ENCODE results near the gene CRACR2B.

CRACR2B gene

DNA sequence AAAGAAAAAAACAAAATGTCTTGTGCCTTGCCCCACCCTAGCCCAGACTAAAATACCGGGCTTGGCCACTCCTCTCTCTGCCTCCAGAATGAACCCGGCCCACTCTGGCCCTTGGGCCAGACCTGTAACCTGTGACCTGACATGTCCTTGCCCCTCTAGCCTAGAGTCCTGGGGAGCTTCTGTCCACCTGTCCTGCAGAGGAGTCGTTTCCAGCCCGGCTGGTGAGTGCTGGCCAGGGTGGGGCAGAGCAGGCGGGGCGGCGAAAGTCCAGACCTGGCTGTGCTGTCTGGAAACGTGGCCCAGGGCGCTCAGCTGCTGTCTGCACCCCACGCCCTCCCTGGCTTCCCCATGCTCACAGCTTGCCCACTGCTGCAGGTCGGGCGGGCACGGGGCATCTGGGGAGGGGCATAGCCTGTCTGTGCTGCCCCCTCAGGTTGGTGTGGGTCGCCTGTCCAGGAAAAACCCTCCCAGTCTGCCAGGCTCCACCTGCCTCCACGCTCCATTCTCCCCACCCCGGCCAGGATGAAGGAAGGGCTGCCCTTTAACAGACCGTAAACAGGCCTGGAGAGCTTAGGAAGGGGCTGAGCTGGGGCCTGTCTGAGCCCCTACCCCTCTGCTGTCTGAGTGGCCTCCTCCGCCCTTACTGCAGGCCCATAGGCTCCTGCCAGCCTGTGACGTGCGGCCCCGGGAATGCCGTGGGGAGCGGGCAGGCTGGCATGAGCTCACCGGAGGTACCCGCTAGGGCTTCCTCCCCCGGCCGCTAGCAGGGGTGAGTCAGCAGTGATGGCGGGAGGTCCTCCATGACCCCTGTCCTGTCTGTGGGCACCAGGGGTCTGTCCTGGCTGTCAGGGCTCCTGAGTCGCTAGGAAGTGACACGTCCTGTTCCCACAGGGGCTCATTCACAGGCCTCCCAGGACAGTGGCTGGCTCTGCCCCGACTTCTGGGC is 6.9 kb downstream of the CRACR2B start:
- H3K27me3 ChIP-seq (ENCODE audit: control insufficient read depth, insufficient read depth, low read length), result peaks cover 18% of the 10 kb centered on the region

DNA sequence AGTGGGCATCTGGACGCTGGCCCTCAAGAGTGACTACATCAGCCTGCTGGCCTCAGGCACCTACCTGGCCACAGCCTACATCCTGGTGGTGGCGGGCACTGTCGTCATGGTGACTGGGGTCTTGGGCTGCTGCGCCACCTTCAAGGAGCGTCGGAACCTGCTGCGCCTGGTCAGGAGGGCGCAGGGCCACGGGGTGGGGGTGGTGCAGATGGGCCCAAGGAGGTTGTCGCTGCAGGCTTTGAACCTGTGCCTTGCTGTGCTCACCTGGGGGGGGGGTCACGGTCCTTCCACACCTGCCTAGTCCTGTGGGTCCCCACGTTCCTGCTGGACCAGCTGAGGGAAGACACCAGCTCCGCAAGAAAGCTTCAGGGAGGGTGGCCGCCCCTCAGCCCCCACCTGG is 8.6 kb downstream of the CRACR2B start:
- H3K9ac ChIP-seq (ENCODE audit: low read depth, low read length), result no peak overlapping the region
- peaks cover 35% of the 10 kb centered on the region for H3K36me3 ChIP-seq (ENCODE audit: control insufficient read depth, insufficient read depth, low read length)
- H3K4me1 ChIP-seq (ENCODE audit: control insufficient read depth, insufficient read depth, low read length), result peaks cover 7% of the 10 kb centered on the region
- no peak overlapping the region for H3K4me3 ChIP-seq (ENCODE audit: low read depth, low read length)
- peaks cover 10% of the 10 kb centered on the region for H3K27me3 ChIP-seq (ENCODE audit: control insufficient read depth, insufficient read depth, low read length)
- H3K9me3 ChIP-seq (ENCODE audit: control insufficient read depth, insufficient read depth, low read length), result no peaks in the 10 kb centered on the region

More for the DNA sequence above, 6.9 kb downstream of the CRACR2B start:
- Histone ChIP-seq H3K4me3 (ENCODE audit: low read depth, low read length) (no peak overlapping the region), H3K4me1 (ENCODE audit: control insufficient read depth, insufficient read depth, low read length) (peaks cover 7% of the 10 kb centered on the region), H3K9ac (ENCODE audit: low read depth, low read length) (no peak overlapping the region), H3K9me3 (ENCODE audit: control insufficient read depth, insufficient read depth, low read length) (no peaks in the 10 kb centered on the region), H3K36me3 (ENCODE audit: control insufficient read depth, insufficient read depth, low read length) (peaks cover 28% of the 10 kb centered on the region)

DNA sequence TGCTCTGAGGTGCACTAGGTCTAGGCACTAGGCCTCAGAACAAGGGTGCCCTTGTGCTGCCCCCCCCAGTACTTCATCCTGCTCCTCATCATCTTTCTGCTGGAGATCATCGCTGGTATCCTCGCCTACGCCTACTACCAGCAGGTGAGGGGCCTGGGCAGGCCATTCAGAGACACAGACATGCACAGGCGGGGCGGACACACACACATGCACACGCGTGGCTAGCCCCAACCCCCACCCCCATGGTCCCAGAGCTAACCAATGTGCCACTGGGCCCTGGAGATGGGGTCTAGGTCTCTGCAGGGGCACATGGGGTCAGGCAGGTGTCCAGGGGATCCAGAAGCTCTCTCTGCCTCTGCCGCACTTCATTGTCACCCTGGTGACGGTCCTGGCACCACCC is 9.0 kb downstream of the CRACR2B start:
- H3K9me3 ChIP-seq (ENCODE audit: control insufficient read depth, insufficient read depth, low read length), result no peaks in the 10 kb centered on the region
- no peak overlapping the region for H3K4me3 ChIP-seq (ENCODE audit: low read depth, low read length)
- peaks cover 35% of the 10 kb centered on the region for H3K36me3 ChIP-seq (ENCODE audit: control insufficient read depth, insufficient read depth, low read length)
- no peak overlapping the region for H3K9ac ChIP-seq (ENCODE audit: low read depth, low read length)
- H3K27me3 ChIP-seq (ENCODE audit: control insufficient read depth, insufficient read depth, low read length), result peaks cover 6% of the 10 kb centered on the region
- H3K4me1 ChIP-seq (ENCODE audit: control insufficient read depth, insufficient read depth, low read length), result peaks cover 8% of the 10 kb centered on the region

- H3K9me3 ChIP-seq (ENCODE audit: control insufficient read depth, insufficient read depth, low read length), result no peaks in the 10 kb centered on the region
- H3K36me3 ChIP-seq (ENCODE audit: control insufficient read depth, insufficient read depth, low read length), result peaks cover 35% of the 10 kb centered on the region
- H3K4me3 ChIP-seq (ENCODE audit: low read depth, low read length), result no peak overlapping the region
- H3K9ac ChIP-seq (ENCODE audit: low read depth, low read length), result no peak overlapping the region
- H3K27me3 ChIP-seq (ENCODE audit: control insufficient read depth, insufficient read depth, low read length), result no peaks in the 10 kb centered on the region
- H3K4me1 ChIP-seq (ENCODE audit: control insufficient read depth, insufficient read depth, low read length), result peaks cover 8% of the 10 kb centered on the region
These were observed 9.7 kb downstream of the CRACR2B start for GRCh38 chr11:837189-837989.

GRCh38 chr11:837990-838307 is 10.2 kb downstream of the CRACR2B start:
- peaks cover 8% of the 10 kb centered on the region for H3K4me1 ChIP-seq (ENCODE audit: control insufficient read depth, insufficient read depth, low read length)
- no peak overlapping the region for H3K9ac ChIP-seq (ENCODE audit: low read depth, low read length)
- H3K27me3 ChIP-seq (ENCODE audit: control insufficient read depth, insufficient read depth, low read length), result no peaks in the 10 kb centered on the region
- no peak overlapping the region for H3K4me3 ChIP-seq (ENCODE audit: low read depth, low read length)
- no peaks in the 10 kb centered on the region for H3K9me3 ChIP-seq (ENCODE audit: control insufficient read depth, insufficient read depth, low read length)
- H3K36me3 ChIP-seq (ENCODE audit: control insufficient read depth, insufficient read depth, low read length), result peaks cover 35% of the 10 kb centered on the region

GRCh38 chr11:838441-839279 is 10.9 kb downstream of the CRACR2B start:
- peaks cover 35% of the 10 kb centered on the region for H3K36me3 ChIP-seq (ENCODE audit: control insufficient read depth, insufficient read depth, low read length)
- no peaks in the 10 kb centered on the region for H3K27me3 ChIP-seq (ENCODE audit: control insufficient read depth, insufficient read depth, low read length)
- no peak overlapping the region for H3K9ac ChIP-seq (ENCODE audit: low read depth, low read length)
- H3K4me1 ChIP-seq (ENCODE audit: control insufficient read depth, insufficient read depth, low read length), result peaks cover 8% of the 10 kb centered on the region
- no peak overlapping the region for H3K4me3 ChIP-seq (ENCODE audit: low read depth, low read length)
- H3K9me3 ChIP-seq (ENCODE audit: control insufficient read depth, insufficient read depth, low read length), result no peaks in the 10 kb centered on the region

DNA sequence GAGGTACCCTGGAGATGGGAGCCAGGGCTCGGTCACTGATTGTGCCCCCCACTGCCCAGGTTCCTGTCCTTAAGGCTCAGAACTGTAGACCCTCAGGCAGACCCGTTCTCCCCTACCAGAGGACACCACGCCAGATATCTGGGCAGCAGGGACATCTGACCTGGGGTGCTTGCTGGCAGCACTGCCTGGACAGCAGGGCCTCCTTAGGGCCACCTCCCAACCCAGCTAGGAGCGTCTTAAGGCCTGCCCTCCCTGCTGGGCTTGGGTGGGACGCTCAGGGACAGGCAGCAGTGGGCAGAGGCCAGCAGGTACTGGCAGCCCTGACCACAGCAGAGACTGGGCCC is 11.5 kb downstream of the CRACR2B start:
- Histone ChIP-seq H3K36me3 (ENCODE audit: control insufficient read depth, insufficient read depth, low read length) (peaks cover 35% of the 10 kb centered on the region), H3K4me3 (ENCODE audit: low read depth, low read length) (no peak overlapping the region), H3K9ac (ENCODE audit: low read depth, low read length) (no peak overlapping the region), H3K27me3 (ENCODE audit: control insufficient read depth, insufficient read depth, low read length) (no peaks in the 10 kb centered on the region), H3K9me3 (ENCODE audit: control insufficient read depth, insufficient read depth, low read length) (no peaks in the 10 kb centered on the region), H3K4me1 (ENCODE audit: control insufficient read depth, insufficient read depth, low read length) (peaks cover 8% of the 10 kb centered on the region)

GRCh38 chr11:839875-840617 is 12.3 kb downstream of the CRACR2B start:
- H3K36me3 ChIP-seq (ENCODE audit: control insufficient read depth, insufficient read depth, low read length), result peaks cover 35% of the 10 kb centered on the region
- no peaks in the 10 kb centered on the region for H3K27me3 ChIP-seq (ENCODE audit: control insufficient read depth, insufficient read depth, low read length)
- H3K9ac ChIP-seq (ENCODE audit: low read depth, low read length), result no peak overlapping the region
- no peaks in the 10 kb centered on the region for H3K9me3 ChIP-seq (ENCODE audit: control insufficient read depth, insufficient read depth, low read length)
- peaks cover 11% of the 10 kb centered on the region for H3K4me1 ChIP-seq (ENCODE audit: control insufficient read depth, insufficient read depth, low read length)
- no peak overlapping the region for H3K4me3 ChIP-seq (ENCODE audit: low read depth, low read length)

DNA sequence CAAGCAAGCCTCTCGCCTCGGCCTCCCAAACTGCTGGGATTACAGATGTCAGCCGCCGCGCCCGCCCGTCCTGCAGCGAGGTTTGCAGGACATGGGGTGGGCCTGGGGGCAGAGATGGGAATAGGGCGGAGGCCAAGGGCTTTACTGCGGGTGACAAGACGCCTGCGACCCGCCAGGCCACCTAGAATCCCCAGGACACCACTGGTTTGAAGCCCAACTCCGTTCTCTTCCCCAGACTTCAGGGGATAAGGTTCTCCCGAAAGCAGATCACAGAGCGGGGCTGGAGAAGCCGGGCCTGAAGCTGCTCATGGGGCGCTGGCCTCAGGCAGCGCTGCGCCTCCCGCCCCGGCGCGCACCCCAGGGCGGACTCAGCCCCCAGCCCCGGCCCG is 14.3 kb downstream of the CRACR2B start:
- Histone ChIP-seq H3K9me3 (ENCODE audit: control insufficient read depth, insufficient read depth, low read length) (no peaks in the 10 kb centered on the region), H3K9ac (ENCODE audit: low read depth, low read length) (peak overlapping the region; percentile 89), H3K4me3 (ENCODE audit: low read depth, low read length) (peak overlapping the region; percentile 78), H3K27me3 (ENCODE audit: control insufficient read depth, insufficient read depth, low read length) (no peaks in the 10 kb centered on the region), H3K4me1 (ENCODE audit: control insufficient read depth, insufficient read depth, low read length) (peaks cover 18% of the 10 kb centered on the region), H3K36me3 (ENCODE audit: control insufficient read depth, insufficient read depth, low read length) (peaks cover 31% of the 10 kb centered on the region)

DNA sequence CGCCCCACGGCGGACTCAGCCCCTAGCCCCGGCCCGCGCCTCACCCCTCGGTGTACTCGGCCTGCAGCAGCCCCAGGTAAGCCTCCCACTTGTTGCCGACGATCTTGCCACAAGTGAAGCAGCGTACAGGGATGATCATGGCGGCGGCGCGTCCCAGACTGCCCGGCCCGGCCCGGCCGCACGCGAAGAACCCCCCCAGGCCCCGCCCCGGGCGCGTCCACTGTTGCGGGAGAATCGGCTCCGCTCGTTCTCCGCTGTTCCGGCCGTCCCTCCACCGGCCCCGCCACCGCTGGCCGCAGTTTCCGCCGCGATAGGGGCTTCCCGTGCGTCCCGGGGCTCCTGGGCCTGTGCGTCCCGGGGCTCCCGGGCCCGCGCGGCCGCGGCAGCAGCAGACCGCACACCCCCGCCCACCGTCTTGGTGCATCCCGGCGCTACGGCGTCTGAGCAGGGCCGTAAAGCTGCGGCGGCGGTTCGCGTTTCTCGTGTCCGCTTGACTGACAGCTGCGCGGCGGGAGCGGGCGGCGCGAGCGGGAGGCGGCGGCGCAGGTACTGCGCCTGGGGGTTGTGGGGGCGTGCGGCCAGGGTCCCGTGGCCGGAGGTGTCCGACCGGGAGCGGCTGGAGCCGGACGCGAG is 14.8 kb downstream of the CRACR2B start, which contains the start of the genes POLR2L and TSPAN4:
Gene POLR2L, minus strand, starts transcription at position 160 of the 633 bp plus-strand sequence. Its CDS starts 21 bp downstream, at position 139.
Gene TSPAN4, plus strand, starts transcription at position 483 of the 633 bp plus-strand sequence. CDS start 7,453 bp downstream, outside the sequence.
- Histone ChIP-seq H3K9me3 (ENCODE audit: control insufficient read depth, insufficient read depth, low read length) (no peaks in the 10 kb centered on the region), H3K27me3 (ENCODE audit: control insufficient read depth, insufficient read depth, low read length) (no peaks in the 10 kb centered on the region), H3K36me3 (ENCODE audit: control insufficient read depth, insufficient read depth, low read length) (peaks cover 27% of the 10 kb centered on the region), H3K4me3 (ENCODE audit: low read depth, low read length) (peak within 1 kb of the TSS; percentile 78), H3K4me1 (ENCODE audit: control insufficient read depth, insufficient read depth, low read length) (peaks cover 18% of the 10 kb centered on the region), H3K9ac (ENCODE audit: low read depth, low read length) (peak within 1 kb of the TSS; percentile 89)

Data from iPS-15b (cell line).